Mucosa of descending colon (tissue), 3 donors: Measurements from ENCODE around the gene HOXC9. TPM values are rescaled to one million over a fixed set of nuclear protein-coding genes. Genes with fewer than 3 reads are reported as not detected.

Experiments
- ATAC-seq: fragments of 200-7000 bp; cut with Tn5 transposase; one replicate; pipeline ENCODE4 v1.9.1; 2020; ENCODE audit warnings: mild to moderate bottlenecking, moderate library complexity
- DNase-seq, 3 donors: peaks; one replicate each; pipeline ENCODE4 v3.0.0-alpha.2; 2020
- H3K36me3 ChIP-seq: fragments of 200-600 bp; one replicate; pipeline ENCODE4 v1.8.0; 2021; ENCODE audit warnings: low read depth, mild to moderate bottlenecking
- H3K4me1 ChIP-seq: fragments of 200-600 bp; one replicate; pipeline ENCODE4 v1.8.0; 2021; ENCODE audit warnings: low read depth, mild to moderate bottlenecking
- H3K4me3 ChIP-seq: fragments of 200-600 bp; one replicate; pipeline ENCODE4 v1.8.0; 2021; ENCODE audit warnings: mild to moderate bottlenecking
- H3K9me3 ChIP-seq: fragments of 200-600 bp; one replicate; pipeline ENCODE4 v1.8.0; 2021; ENCODE audit warnings: mild to moderate bottlenecking
- CTCF ChIP-seq: fragments of 200-600 bp; IDR thresholded peaks from one replicate; pipeline ENCODE4 v1.8.0; 2022; ENCODE audit warnings: antibody characterized with exemption, mild to moderate bottlenecking
- intact Hi-C, 2 donors: fragments of 100-400 bp; cut with DNase I in 1 of 2; cut with micrococcal nuclease in 1 of 2; formaldehyde crosslinking; loops; one replicate each; pipeline versions ENCODE4 v1.11.0 to v1.11.1; 2022; cut with DNase I, micrococcal nuclease
- total RNA-seq, 3 donors: library from RNA; stranded (reverse); fragmentation: NEBNext Ultra II Directional in 2 of 3; extraction: Animal tissue kit (Norgen Biotek cat#: 25700) in 2 of 3; gene quantifications; one replicate each; pipeline versions ENCODE4 v1.2.1 to v1.2.4, GENCODE V29; 2021 to 2023
- donor health status: DM: no; HTN: no; CAD: no; lungs with moderate emphysema.
- donor health status: DM: no; HTN: no; CAD: no.
- donor health status: DM: no; HTN: yes; CAD: no.

HOXC9 gene
- total RNA-seq, 3 donors from 2014 or later, result not detected

- intact Hi-C loops, result no loop called here
- no peak for TF ChIP-seq CTCF
- no peak overlapping the region for H3K4me3 ChIP-seq
- ATAC-seq, result no peak
- no peaks in the 10 kb centered on the region for H3K9me3 ChIP-seq
- no peaks in the 10 kb centered on the region for H3K36me3 ChIP-seq
- peak in 1 of 3 donors; percentile 5 for DNase-seq
- peaks cover 30% of the 10 kb centered on the region for H3K4me1 ChIP-seq
These were observed 6.6 kb upstream of the HOXC9 start for GRCh38 chr12:53993162-53994008.

- Histone ChIP-seq H3K4me1 (peaks cover 30% of the 10 kb centered on the region), H3K9me3 (no peaks in the 10 kb centered on the region), H3K4me3 (no peak overlapping the region), H3K36me3 (no peaks in the 10 kb centered on the region)
- DNase-seq (peak in 1 of 3 donors; percentile 37), ATAC-seq (no peak)
- TF ChIP-seq CTCF, result no peak
- intact Hi-C loops, result no loop called here
These were observed 6.0 kb upstream of the HOXC9 start for GRCh38 chr12:53994009-53994263.

DNA sequence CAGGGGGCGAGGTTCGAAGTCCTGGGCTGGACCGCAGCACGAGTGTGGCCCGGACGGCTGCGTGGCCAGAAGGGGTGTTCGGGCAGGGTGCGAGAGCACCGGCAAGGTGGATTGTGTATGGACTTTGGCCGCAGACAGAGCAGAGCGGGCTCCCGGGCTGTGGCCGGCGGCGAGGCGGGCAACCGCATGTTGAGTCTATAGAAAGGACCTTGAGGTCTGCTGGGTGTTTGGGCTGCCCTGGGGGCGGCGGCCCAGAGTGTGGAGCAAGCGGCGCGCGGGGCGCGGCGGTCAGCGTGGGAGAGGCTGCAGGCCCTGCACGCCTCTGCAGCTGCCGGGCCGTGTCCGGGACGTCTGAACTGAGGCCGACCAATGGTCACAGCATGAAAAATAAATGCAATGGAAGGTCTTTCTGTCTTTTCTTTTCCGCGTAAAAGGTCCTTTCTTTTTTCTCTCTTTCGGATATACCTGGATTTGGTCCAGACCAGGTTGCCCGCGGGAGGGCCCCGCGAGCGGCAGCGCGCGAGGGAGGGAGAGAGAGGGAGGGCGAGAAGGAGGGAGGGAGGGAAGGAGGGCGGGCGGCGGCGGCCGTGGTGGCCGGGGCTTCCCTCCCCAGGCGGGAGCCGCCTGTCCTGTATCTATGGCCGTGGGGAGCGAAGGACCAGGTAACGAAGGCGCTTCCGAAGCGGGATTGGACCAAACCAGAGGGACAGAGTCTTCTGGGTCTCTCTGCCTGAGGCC is 5.5 kb upstream of the HOXC9 start:
- Histone ChIP-seq H3K4me1 (peaks cover 28% of the 10 kb centered on the region), H3K4me3 (no peak overlapping the region), H3K9me3 (no peaks in the 10 kb centered on the region), H3K36me3 (no peaks in the 10 kb centered on the region)
- DNase-seq (peak in 1 of 3 donors; percentile 38), ATAC-seq (peak; percentile 9)
- TF ChIP-seq CTCF, result no peak
- intact Hi-C loops, result no loop called here

DNA sequence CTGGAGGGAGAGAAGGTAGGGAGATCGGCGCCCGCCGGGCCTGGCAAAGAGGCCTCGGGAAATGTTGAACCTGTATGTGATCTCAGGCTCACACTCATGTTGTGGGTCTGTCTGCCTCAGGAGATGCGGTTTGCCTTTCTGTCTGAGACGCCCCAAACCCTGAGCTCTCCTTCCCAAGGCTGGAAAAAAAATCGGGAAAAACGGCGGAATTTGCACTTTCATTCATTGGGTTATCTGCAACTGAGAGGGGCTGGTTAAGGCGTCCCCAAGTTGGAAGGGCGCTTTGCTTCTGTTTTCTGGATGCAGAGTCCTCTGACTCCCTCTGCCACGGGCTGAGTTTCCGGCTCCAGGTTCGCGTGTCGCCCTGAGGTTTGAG is 5.0 kb upstream of the HOXC9 start:
- no peak overlapping the region for H3K4me3 ChIP-seq
- ATAC-seq, result peak; percentile 6
- intact Hi-C loops, result no loop called here

More for the DNA sequence above, 5.0 kb upstream of the HOXC9 start:
- Histone ChIP-seq H3K4me1 (peaks cover 30% of the 10 kb centered on the region), H3K36me3 (no peaks in the 10 kb centered on the region), H3K9me3 (no peaks in the 10 kb centered on the region)
- peak in 1 of 3 donors; percentile 30 for DNase-seq
- no peak for TF ChIP-seq CTCF
